ENCODE results near the gene PXK.

DNA sequence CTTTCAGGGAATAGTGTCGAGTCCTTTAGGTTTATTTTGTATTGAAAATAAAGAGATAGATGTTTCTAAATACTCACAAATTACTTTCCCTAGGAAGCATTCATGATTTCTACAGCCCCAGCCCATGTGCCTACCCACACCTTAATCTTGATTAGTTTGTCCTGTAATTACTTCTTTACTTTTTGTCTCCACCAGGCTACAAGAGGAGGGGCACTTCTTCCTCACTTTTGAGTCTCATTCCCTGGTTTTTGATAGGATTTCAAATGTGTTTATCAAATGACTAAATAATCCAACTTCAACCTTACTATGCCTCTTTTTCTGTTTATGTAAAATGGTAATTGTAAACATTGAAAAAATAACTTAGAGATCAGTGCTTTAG lies 1.8 kb downstream of the PXK start:
- TF ChIP-seq, protein P1, sequence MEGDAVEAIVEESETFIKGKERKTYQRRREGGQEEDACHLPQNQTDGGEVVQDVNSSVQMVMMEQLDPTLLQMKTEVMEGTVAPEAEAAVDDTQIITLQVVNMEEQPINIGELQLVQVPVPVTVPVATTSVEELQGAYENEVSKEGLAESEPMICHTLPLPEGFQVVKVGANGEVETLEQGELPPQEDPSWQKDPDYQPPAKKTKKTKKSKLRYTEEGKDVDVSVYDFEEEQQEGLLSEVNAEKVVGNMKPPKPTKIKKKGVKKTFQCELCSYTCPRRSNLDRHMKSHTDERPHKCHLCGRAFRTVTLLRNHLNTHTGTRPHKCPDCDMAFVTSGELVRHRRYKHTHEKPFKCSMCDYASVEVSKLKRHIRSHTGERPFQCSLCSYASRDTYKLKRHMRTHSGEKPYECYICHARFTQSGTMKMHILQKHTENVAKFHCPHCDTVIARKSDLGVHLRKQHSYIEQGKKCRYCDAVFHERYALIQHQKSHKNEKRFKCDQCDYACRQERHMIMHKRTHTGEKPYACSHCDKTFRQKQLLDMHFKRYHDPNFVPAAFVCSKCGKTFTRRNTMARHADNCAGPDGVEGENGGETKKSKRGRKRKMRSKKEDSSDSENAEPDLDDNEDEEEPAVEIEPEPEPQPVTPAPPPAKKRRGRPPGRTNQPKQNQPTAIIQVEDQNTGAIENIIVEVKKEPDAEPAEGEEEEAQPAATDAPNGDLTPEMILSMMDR (IDR thresholded peaks at IDR 0.05; ENCODE audit: low read depth, low read length, missing input control): no peak
- TF ChIP-seq SP1 (IDR thresholded peaks at IDR 0.05) (no peak), FOXA1 (IDR thresholded peaks at IDR 0.05) (no peak), TAF1 (conservative IDR thresholded peaks at IDR 0.05) (no peak), JUND (IDR thresholded peaks at IDR 0.05) (no peak), GABPA (IDR thresholded peaks at IDR 0.05 in 1 of 2, conservative IDR thresholded peaks at IDR 0.05 in 1 of 2) (no peak), EGR1 (IDR thresholded peaks at IDR 0.05; ENCODE audit: low read depth in 2 of 2) (no peak), RXRA (IDR thresholded peaks at IDR 0.05) (no peak), RAD21 (IDR thresholded peaks at IDR 0.05) (no peak), YY1 (IDR thresholded peaks at IDR 0.05) (no peak), HNF4G (IDR thresholded peaks at IDR 0.05) (no peak)
- TF ChIP-seq, protein P2, sequence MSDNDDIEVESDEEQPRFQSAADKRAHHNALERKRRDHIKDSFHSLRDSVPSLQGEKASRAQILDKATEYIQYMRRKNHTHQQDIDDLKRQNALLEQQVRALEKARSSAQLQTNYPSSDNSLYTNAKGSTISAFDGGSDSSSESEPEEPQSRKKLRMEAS (IDR thresholded peaks at IDR 0.05): no peak
- TF ChIP-seq, protein P3, sequence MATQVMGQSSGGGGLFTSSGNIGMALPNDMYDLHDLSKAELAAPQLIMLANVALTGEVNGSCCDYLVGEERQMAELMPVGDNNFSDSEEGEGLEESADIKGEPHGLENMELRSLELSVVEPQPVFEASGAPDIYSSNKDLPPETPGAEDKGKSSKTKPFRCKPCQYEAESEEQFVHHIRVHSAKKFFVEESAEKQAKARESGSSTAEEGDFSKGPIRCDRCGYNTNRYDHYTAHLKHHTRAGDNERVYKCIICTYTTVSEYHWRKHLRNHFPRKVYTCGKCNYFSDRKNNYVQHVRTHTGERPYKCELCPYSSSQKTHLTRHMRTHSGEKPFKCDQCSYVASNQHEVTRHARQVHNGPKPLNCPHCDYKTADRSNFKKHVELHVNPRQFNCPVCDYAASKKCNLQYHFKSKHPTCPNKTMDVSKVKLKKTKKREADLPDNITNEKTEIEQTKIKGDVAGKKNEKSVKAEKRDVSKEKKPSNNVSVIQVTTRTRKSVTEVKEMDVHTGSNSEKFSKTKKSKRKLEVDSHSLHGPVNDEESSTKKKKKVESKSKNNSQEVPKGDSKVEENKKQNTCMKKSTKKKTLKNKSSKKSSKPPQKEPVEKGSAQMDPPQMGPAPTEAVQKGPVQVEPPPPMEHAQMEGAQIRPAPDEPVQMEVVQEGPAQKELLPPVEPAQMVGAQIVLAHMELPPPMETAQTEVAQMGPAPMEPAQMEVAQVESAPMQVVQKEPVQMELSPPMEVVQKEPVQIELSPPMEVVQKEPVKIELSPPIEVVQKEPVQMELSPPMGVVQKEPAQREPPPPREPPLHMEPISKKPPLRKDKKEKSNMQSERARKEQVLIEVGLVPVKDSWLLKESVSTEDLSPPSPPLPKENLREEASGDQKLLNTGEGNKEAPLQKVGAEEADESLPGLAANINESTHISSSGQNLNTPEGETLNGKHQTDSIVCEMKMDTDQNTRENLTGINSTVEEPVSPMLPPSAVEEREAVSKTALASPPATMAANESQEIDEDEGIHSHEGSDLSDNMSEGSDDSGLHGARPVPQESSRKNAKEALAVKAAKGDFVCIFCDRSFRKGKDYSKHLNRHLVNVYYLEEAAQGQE (IDR thresholded peaks at IDR 0.05): no peak
- TF ChIP-seq, protein P4, sequence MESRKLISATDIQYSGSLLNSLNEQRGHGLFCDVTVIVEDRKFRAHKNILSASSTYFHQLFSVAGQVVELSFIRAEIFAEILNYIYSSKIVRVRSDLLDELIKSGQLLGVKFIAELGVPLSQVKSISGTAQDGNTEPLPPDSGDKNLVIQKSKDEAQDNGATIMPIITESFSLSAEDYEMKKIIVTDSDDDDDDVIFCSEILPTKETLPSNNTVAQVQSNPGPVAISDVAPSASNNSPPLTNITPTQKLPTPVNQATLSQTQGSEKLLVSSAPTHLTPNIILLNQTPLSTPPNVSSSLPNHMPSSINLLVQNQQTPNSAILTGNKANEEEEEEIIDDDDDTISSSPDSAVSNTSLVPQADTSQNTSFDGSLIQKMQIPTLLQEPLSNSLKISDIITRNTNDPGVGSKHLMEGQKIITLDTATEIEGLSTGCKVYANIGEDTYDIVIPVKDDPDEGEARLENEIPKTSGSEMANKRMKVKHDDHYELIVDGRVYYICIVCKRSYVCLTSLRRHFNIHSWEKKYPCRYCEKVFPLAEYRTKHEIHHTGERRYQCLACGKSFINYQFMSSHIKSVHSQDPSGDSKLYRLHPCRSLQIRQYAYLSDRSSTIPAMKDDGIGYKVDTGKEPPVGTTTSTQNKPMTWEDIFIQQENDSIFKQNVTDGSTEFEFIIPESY (IDR thresholded peaks at IDR 0.05): no peak
